Measurements from ENCODE around the gene POLR3A. TPM values are rescaled to one million over a fixed set of nuclear protein-coding genes. Genes with fewer than 3 reads are reported as not detected.

The POLR3A gene
- polyA plus RNA-seq, 1 of the 3 experiments (the other 2 are of a cell fraction), result 10.8 TPM

DNA sequence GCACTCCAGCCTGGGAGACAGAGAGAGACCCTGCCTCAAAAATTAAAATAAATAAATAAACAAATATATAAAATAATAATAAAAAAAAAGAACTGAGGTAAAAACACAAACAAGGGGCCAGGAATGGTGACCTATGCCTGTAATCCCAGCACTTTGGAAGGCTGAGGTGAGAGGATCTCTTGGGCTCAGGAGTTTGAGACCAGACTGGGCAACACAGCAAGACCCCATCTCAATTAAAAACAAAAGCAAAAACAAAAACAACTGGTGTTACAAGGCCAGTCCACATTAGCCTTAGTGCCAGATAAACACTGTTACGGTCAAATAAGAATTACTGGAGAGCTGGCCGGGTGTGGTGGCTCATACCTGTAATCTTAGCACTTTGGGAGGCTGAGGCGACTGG is 5.6 kb downstream of the POLR3A start:
- Histone ChIP-seq H3K9me3 (no peaks in the 10 kb centered on the region), H4K20me1 (ENCODE audit: insufficient read depth) (no peaks in the 10 kb centered on the region), H2AFZ (ENCODE audit: low read depth) (no peak overlapping the region), H3K4me3 (ENCODE audit: low read depth in 2 of 2, low read length in 1 of 2) (no peak overlapping the region), H3K9me2 (no peaks in the 10 kb centered on the region), H3K4me2 (no peak overlapping the region), H3K4me1 (ENCODE audit: control insufficient read depth in 1 of 2, insufficient read depth in 2 of 2, low read depth in 1 of 2, low read length in 1 of 2) (peaks cover 11 to 15% of the 10 kb centered on the region in 2 experiments), H3K27me3 (ENCODE audit: insufficient read depth) (no peaks in the 10 kb centered on the region), H3K9ac (no peak overlapping the region), H3F3A (replicated peaks; ENCODE audit: insufficient read depth) (peaks cover 29% of the 10 kb centered on the region), H3K79me2 (ENCODE audit: insufficient read depth) (peaks cover 31% of the 10 kb centered on the region), H3K36me3 (replicated peaks in 1 of 2; ENCODE audit: control insufficient read depth in 1 of 2, insufficient read depth in 2 of 2, low read length in 1 of 2) (peaks cover 50 to 72% of the 10 kb centered on the region in 2 experiments), H3K27ac (ENCODE audit: low read depth in 2 of 2, low read length in 1 of 2) (no peak overlapping the region)
- 95% methylated on average over 3 of the region's 3 CpGs for WGBS (ENCODE audit: low lambda C conversion rate)
- ChIA-PET CTCF (no interaction called here), POLR2A (interaction anchor here (0.7 kb wide), 1 partner anchor 34 kb away, joined by 3 read pairs; no protein-coding TSS in a partner anchor)
- no peak for DNase-seq
- no peak for TF ChIP-seq USF2 (IDR thresholded peaks at IDR 0.05; ENCODE audit: borderline replicate concordance, low read depth, low read length)
- TF ChIP-seq TAF1 (IDR thresholded peaks at IDR 0.05; ENCODE audit: borderline replicate concordance, low read depth, low read length), result no peak
- no peak for TF ChIP-seq YY1 (IDR thresholded peaks at IDR 0.05; ENCODE audit: low read depth)
- no peak for TF ChIP-seq EZH2phosphoT487 (IDR thresholded peaks at IDR 0.05; ENCODE audit: borderline replicate concordance, low read depth)
- TF ChIP-seq REST (IDR thresholded peaks at IDR 0.05; ENCODE audit: low read depth, low read length), result no peak
- TF ChIP-seq, protein P1, sequence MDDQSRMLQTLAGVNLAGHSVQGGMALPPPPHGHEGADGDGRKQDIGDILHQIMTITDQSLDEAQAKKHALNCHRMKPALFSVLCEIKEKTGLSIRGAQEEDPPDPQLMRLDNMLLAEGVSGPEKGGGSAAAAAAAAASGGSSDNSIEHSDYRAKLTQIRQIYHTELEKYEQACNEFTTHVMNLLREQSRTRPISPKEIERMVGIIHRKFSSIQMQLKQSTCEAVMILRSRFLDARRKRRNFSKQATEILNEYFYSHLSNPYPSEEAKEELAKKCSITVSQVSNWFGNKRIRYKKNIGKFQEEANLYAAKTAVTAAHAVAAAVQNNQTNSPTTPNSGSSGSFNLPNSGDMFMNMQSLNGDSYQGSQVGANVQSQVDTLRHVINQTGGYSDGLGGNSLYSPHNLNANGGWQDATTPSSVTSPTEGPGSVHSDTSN (IDR thresholded peaks at IDR 0.05), result no peak
- TF ChIP-seq CHD2 (IDR thresholded peaks at IDR 0.05; ENCODE audit: low read length, partially characterized antibody), result no peak
- TF ChIP-seq FOXM1 (IDR thresholded peaks at IDR 0.05; ENCODE audit: low read depth), result no peak
- no peak for TF ChIP-seq GATA2 (CRISPR knock-in tag; IDR thresholded peaks at IDR 0.05)
- TF ChIP-seq EP300 (IDR thresholded peaks at IDR 0.05; ENCODE audit: borderline replicate concordance in 1 of 2, low read depth in 1 of 2, low read length in 1 of 2), result no peak
- TF ChIP-seq, protein P2, sequence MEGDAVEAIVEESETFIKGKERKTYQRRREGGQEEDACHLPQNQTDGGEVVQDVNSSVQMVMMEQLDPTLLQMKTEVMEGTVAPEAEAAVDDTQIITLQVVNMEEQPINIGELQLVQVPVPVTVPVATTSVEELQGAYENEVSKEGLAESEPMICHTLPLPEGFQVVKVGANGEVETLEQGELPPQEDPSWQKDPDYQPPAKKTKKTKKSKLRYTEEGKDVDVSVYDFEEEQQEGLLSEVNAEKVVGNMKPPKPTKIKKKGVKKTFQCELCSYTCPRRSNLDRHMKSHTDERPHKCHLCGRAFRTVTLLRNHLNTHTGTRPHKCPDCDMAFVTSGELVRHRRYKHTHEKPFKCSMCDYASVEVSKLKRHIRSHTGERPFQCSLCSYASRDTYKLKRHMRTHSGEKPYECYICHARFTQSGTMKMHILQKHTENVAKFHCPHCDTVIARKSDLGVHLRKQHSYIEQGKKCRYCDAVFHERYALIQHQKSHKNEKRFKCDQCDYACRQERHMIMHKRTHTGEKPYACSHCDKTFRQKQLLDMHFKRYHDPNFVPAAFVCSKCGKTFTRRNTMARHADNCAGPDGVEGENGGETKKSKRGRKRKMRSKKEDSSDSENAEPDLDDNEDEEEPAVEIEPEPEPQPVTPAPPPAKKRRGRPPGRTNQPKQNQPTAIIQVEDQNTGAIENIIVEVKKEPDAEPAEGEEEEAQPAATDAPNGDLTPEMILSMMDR (IDR thresholded peaks at IDR 0.05), result no peak
- no peak for TF ChIP-seq FOXJ3 (CRISPR knock-in tag; IDR thresholded peaks at IDR 0.05)
- no peak for TF ChIP-seq JUND (IDR thresholded peaks at IDR 0.05)
- no peak for TF ChIP-seq MEF2A (IDR thresholded peaks at IDR 0.05; ENCODE audit: borderline replicate concordance, low read depth)

Data from SK-N-SH (cell line).